ENCODE measurements around the gene INTS14.
A peak's percentile ranks its signal among the peaks of the same experiment; 100 is the strongest.
"Not testable (repeated sequence)": the region's sequence is repeated elsewhere in the genome, so short reads cannot be mapped to it uniquely, and the experiment has no call there.

The INTS14 gene

GRCh38 chr15:65631503-65631902 lies 20.6 kb upstream of the INTS14 start:
- DNase-seq (ENCODE audit: low spot score) = no peak

GRCh38 chr15:65630760-65631159 lies 19.8 kb upstream of the INTS14 start:
- DNase-seq (ENCODE audit: low spot score) = no peak

GRCh38 chr15:65629548-65629947 lies 18.6 kb upstream of the INTS14 start:
- no peak for DNase-seq (ENCODE audit: low spot score)

- DNase-seq (ENCODE audit: low spot score) = no peak
Observed at GRCh38 chr15:65626856-65627255, 15.9 kb upstream of the INTS14 start.

- no peak for DNase-seq (ENCODE audit: low spot score)
Observed at GRCh38 chr15:65623103-65623502, 12.2 kb upstream of the INTS14 start.

GRCh38 chr15:65621638-65622037 lies 10.7 kb upstream of the INTS14 start, which contains the start of gene SLC24A1:
SLC24A1 (plus strand) TSS chr15:65621938; CDS start chr15:65624081, 2,143 bp downstream.
- DNase-seq (ENCODE audit: low spot score) = no peak

GRCh38 chr15:65620833-65621232 lies 9.9 kb upstream of the INTS14 start:
- no peak for DNase-seq (ENCODE audit: low spot score)

- DNase-seq (ENCODE audit: low spot score) = no peak
Observed at GRCh38 chr15:65619626-65620290, 8.8 kb upstream of the INTS14 start.

- no peak for DNase-seq (ENCODE audit: low spot score)
Observed at GRCh38 chr15:65618560-65619109, 7.7 kb upstream of the INTS14 start.

GRCh38 chr15:65615887-65616286 lies 5.0 kb upstream of the INTS14 start:
- DNase-seq (ENCODE audit: low spot score) = not testable (repeated sequence)

- no peak for DNase-seq (ENCODE audit: low spot score)
Observed at GRCh38 chr15:65612949-65613744, 2.2 kb upstream of the INTS14 start.

- DNase-seq (ENCODE audit: low spot score) = no peak
Observed at GRCh38 chr15:65612616-65612946, 1.6 kb upstream of the INTS14 start.

GRCh38 chr15:65611888-65612615 lies 1.1 kb upstream of the INTS14 start:
- DNase-seq (ENCODE audit: low spot score) = no peak

- DNase-seq (ENCODE audit: low spot score) = no peak
Observed at GRCh38 chr15:65603559-65603958, 7.4 kb downstream of the INTS14 start.

- no peak for DNase-seq (ENCODE audit: low spot score)
Observed at GRCh38 chr15:65603134-65603533, 7.8 kb downstream of the INTS14 start.

GRCh38 chr15:65599677-65600076 lies 11.3 kb downstream of the INTS14 start:
- no peak for DNase-seq (ENCODE audit: low spot score)

- no peak for DNase-seq (ENCODE audit: low spot score)
Observed at GRCh38 chr15:65598468-65598867, 12.5 kb downstream of the INTS14 start.

- DNase-seq (ENCODE audit: low spot score) = peak; percentile 67
Observed at GRCh38 chr15:65595960-65596359, 15.0 kb downstream of the INTS14 start.

GRCh38 chr15:65587094-65587493 lies 23.8 kb downstream of the INTS14 start:
- DNase-seq (ENCODE audit: low spot score) = no peak

- no peak for DNase-seq (ENCODE audit: low spot score)
Observed at GRCh38 chr15:65584241-65584640, 26.7 kb downstream of the INTS14 start.

GRCh38 chr15:65583701-65584100 lies 27.2 kb downstream of the INTS14 start:
- DNase-seq (ENCODE audit: low spot score) = no peak

- no peak for DNase-seq (ENCODE audit: low spot score)
Observed at GRCh38 chr15:65580287-65580686, 30.6 kb downstream of the INTS14 start.

- DNase-seq (ENCODE audit: low spot score) = no peak
Observed at GRCh38 chr15:65579762-65580161, 31.2 kb downstream of the INTS14 start.
